A549 (cell line): ENCODE measurements around the gene PFDN1. TPM values are rescaled to one million over a fixed set of nuclear protein-coding genes. Genes with fewer than 3 reads are reported as not detected.

Source experiments
- ATAC-seq, 2 experiments: fragments of 200-7000 bp in 1 of 2; fragments of >200 bp in 1 of 2; cut with Nextera tagmentation in 1 of 2; cut with Tn5 transposase in 1 of 2; 3 replicates each; pipeline versions ENCODE4 v1.8.0 to v1.9.1; 2018 to 2020; ENCODE audit warnings: mild to moderate bottlenecking in 1 of 2, moderate library complexity in 1 of 2
- CTCF ChIA-PET: fragments of 300-600 bp; sonication (Branson Sonifier 250); formaldehyde crosslinking; extraction: SDS; loops from one replicate; lab custom pipeline; 2021; ENCODE audit warnings: antibody characterized with exemption, inconsistent platforms; lab: Yijun Ruan, JAX
- POLR2A ChIA-PET: fragments of 350-600 bp; formaldehyde crosslinking; extraction: SDS; loops from one replicate; lab custom pipeline; 2021; ENCODE audit warnings: antibody characterized with exemption, inconsistent platforms; lab: Yijun Ruan, JAX
- DNase-seq, 2 experiments: peaks; one replicate each; pipeline versions ENCODE4 v3.0.0 to v3.0.0-alpha.2; 2011 to 2016; ENCODE audit warnings: low read depth in 1 of 2, low spot score in 1 of 2
- FAIRE-seq: peaks from 2 replicates; lab custom pipeline; 2011; peaks lifted over from hg19 to GRCh38; lab: Jason Lieb, UNC
- H3K27ac ChIP-seq, 2 experiments: fragments of >200 bp; sonication (Bioruptor Twin); formaldehyde crosslinking; 3 replicates each; pipeline ENCODE4 v1.5.1; 2016 to 2017
- H3K4me1 ChIP-seq: fragments of >200 bp; sonication (Bioruptor Twin); formaldehyde crosslinking; 3 replicates; pipeline ENCODE4 v1.6.1; 2016
- H3K4me2 ChIP-seq: fragments of >200 bp; sonication (Bioruptor Twin); formaldehyde crosslinking; 3 replicates; pipeline ENCODE4 v1.6.1; 2016
- H3K4me3 ChIP-seq: fragments of >200 bp; sonication (Bioruptor Twin); formaldehyde crosslinking; 3 replicates; pipeline ENCODE4 v1.5.1; 2016
- H3K9me3 ChIP-seq: fragments of >200 bp; sonication (Bioruptor Twin); formaldehyde crosslinking; 3 replicates; pipeline ENCODE4 v1.6.1; 2016
- CBX2 ChIP-seq: fragments of 200-600 bp; sonication (generic); IDR thresholded peaks from 2 replicates; pipeline ENCODE4 v1.6.1; 2016; ENCODE audit warnings: low read depth, mild to moderate bottlenecking, borderline replicate concordance
- CBX8 ChIP-seq: fragments of 200-600 bp; sonication (generic); IDR thresholded peaks from 2 replicates; pipeline ENCODE4 v1.6.1; 2016
- CHD4 ChIP-seq: fragments of 200-600 bp; sonication (generic); IDR thresholded peaks from 2 replicates; pipeline ENCODE4 v1.6.1; 2016; ENCODE audit warnings: antibody characterized with exemption, mild to moderate bottlenecking, borderline replicate concordance
- EHF ChIP-seq: fragments of 250-450 bp; sonication (Bioruptor Pico); IDR thresholded peaks from 2 replicates; pipeline ENCODE4 v1.5.0; 2020; ENCODE audit warnings: mild to moderate bottlenecking
- EHMT2 ChIP-seq: fragments of 200-600 bp; sonication (generic); IDR thresholded peaks from 2 replicates; pipeline ENCODE4 v1.6.1; 2016; ENCODE audit warnings: antibody characterized with exemption, low read depth, mild to moderate bottlenecking, moderate library complexity
- ESRRA ChIP-seq: fragments of 150-350 bp; IDR thresholded peaks from 2 replicates; pipeline ENCODE4 v1.6.1; 2014; ENCODE audit warnings: mild to moderate bottlenecking, low read length, borderline replicate concordance
- FOSL2 ChIP-seq, 2 experiments: fragments of 450-650 bp in 1 of 2; fragments of >200 bp in 1 of 2; sonication (Bioruptor Twin) in 1 of 2; formaldehyde crosslinking; IDR thresholded peaks; 2 replicates each; pipeline versions ENCODE4 v1.5.0 to v1.6.1; 2016 to 2020; ENCODE audit warnings: mild to moderate bottlenecking in 1 of 2, moderate library complexity in 1 of 2
- GATA3 ChIP-seq: IDR thresholded peaks from 2 replicates; pipeline ENCODE4 v1.6.1; 2012; ENCODE audit warnings: borderline replicate concordance
- HOXA7 ChIP-seq: fragments of 250-450 bp; sonication (Bioruptor Pico); IDR thresholded peaks from 2 replicates; pipeline ENCODE4 v1.5.0; 2020; ENCODE audit warnings: mild to moderate bottlenecking, moderate library complexity
- JUNB ChIP-seq: fragments of >200 bp; sonication (Bioruptor Twin); formaldehyde crosslinking; IDR thresholded peaks from 2 replicates; pipeline ENCODE4 v1.6.1; 2016
- MAFK ChIP-seq: fragments of 450-650 bp; IDR thresholded peaks from 2 replicates; pipeline ENCODE4 v1.6.1; 2014; ENCODE audit not compliant: partially characterized antibody
- MAZ ChIP-seq: fragments of 150-350 bp; IDR thresholded peaks from 2 replicates; pipeline ENCODE4 v1.6.1; 2014; ENCODE audit warnings: antibody characterized with exemption, low read depth, low read length, borderline replicate concordance
- NPAS2 ChIP-seq: fragments of 250-450 bp; sonication (Bioruptor Pico); IDR thresholded peaks from 2 replicates; pipeline ENCODE4 v1.8.0; 2022; ENCODE audit warnings: mild to moderate bottlenecking, moderate library complexity, borderline replicate concordance
- RCOR1 ChIP-seq: fragments of 150-350 bp; IDR thresholded peaks from 2 replicates; pipeline ENCODE4 v1.6.1; 2014; ENCODE audit warnings: antibody characterized with exemption, low read length, low read depth
- SREBF2 ChIP-seq: fragments of 450-650 bp; IDR thresholded peaks from 2 replicates; pipeline ENCODE4 v1.6.1; 2014; ENCODE audit warnings: mild to moderate bottlenecking, moderate library complexity
- TFCP2L1 ChIP-seq: fragments of 250-450 bp; sonication (Bioruptor Pico); IDR thresholded peaks from 2 replicates; pipeline ENCODE4 v1.5.0; 2021; ENCODE audit warnings: mild to moderate bottlenecking
- TP53 ChIP-seq: fragments of 250-450 bp; sonication (Bioruptor Pico); IDR thresholded peaks from 2 replicates; pipeline ENCODE4 v1.5.0; 2021; ENCODE audit warnings: mild to moderate bottlenecking, moderate library complexity
- ZFP36 ChIP-seq: fragments of 450-650 bp; IDR thresholded peaks from 2 replicates; pipeline ENCODE4 v1.6.1; 2014; ENCODE audit warnings: borderline replicate concordance; ENCODE audit not compliant: partially characterized antibody
- ZSCAN20 ChIP-seq: fragments of 250-450 bp; sonication (Bioruptor Pico); IDR thresholded peaks from 2 replicates; pipeline ENCODE4 v1.8.0; 2022; ENCODE audit warnings: mild to moderate bottlenecking, moderate library complexity
- WGBS: methylation state at CpG from one replicate; pipeline ENCODE4 v1.1.6; 2017; ENCODE audit errors: missing lambda C conversion rate; 5-methylcytosine and 5-hydroxymethylcytosine counted together
- polyA plus RNA-seq, 4 experiments: library from polyadenylated mRNA; depleted of rRNA in 3 of 4; stranded (reverse); fragments of >200 nt; fragmentation: RNase III in 1 of 4; extraction: RNeasy Plus Mini Kit Qiagen cat#74134 plus additional on column Dnase treatment in 1 of 4; gene quantifications; 2 replicates in 3 of 4; 3 replicates in 1 of 4; pipeline ENCODE4 v1.2.3, GENCODE V29; 2011 to 2017
- TF ChIP-seq, protein P1 (sequence below): IDR thresholded peaks from 2 replicates; pipeline ENCODE4 v1.6.1; 2012
- TF ChIP-seq, protein P2 (sequence below): fragments of 150-350 bp; IDR thresholded peaks from 2 replicates; pipeline ENCODE4 v1.6.1; 2014; ENCODE audit warnings: low read depth, mild to moderate bottlenecking, low read length
- TF ChIP-seq, protein P3 (sequence below): fragments of 450-650 bp; IDR thresholded peaks from 2 replicates; pipeline ENCODE4 v1.6.1; 2014; ENCODE audit warnings: antibody characterized with exemption

The PFDN1 gene
- polyA plus RNA-seq, 2 of the 4 experiments (the other 2 are of a cell fraction) = 90.4 to 201 TPM

DNA sequence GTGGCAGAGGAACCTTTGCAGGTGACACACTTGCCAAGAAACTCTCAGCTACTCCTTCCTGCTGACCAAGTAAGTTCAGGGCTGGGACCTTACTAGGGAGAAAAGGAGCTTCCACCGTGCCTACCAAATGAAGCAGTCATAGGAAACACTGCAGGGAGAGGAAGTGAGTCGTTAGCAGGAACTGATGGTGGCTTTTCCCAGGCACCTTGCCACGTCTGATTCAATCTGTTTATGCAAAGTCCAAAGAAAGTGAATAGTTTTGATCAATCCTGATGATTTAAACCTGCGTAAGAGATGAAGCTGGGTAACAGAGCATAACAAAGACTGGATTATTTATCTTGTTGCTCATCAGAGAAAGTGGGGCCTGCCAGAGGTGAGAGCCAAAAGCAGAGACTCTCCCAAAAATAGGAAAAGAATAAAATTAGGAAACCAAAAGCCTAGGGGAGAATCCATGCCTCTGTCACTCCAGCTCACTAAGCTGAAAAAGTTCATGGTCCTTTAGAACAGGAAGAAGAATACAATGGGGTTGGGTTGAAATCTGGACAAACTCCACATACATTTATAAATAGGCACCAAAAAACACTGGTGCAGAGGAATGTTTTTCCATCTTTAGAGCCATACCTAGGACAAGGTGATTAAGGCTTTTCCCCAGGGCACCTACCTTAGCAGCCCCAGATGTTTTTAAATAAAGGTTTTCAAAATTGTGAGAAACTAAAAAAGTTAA is 9.3 kb upstream of the PFDN1 start:
- WGBS = 19% methylated on average over 4 of the region's 4 CpGs
- ChIA-PET CTCF (interaction anchor here (0.6 to 3.9 kb wide), 6 partner anchors 15 to 68 kb away, joined by 3 to 24 read pairs (median 4); partner anchors contain the start of gene HBEGF), POLR2A (interaction anchor here (1.5 kb wide), 1 partner anchor 9 kb away, joined by 4 read pairs; the partner anchor contains the start of gene PFDN1)
- ATAC-seq = peak in 1 of 2 experiments; percentile 62; a peak in 3 of 6 replicates
- no peak for FAIRE-seq
- Histone ChIP-seq H3K4me1 (peaks cover 25% of the 10 kb centered on the region), H3K9me3 (no peaks in the 10 kb centered on the region), H3K4me3 (no peak overlapping the region), H3K27ac (peak overlapping the region; percentile 4 to 68; a peak in 3 of 6 replicates), H3K4me2 (peak overlapping the region; percentile 40; the same call in 2 of the 3 replicates)
- DNase-seq = peak in 1 of 2 experiments; percentile 26
- TF ChIP-seq, protein P1, sequence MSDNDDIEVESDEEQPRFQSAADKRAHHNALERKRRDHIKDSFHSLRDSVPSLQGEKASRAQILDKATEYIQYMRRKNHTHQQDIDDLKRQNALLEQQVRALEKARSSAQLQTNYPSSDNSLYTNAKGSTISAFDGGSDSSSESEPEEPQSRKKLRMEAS = no peak

DNA sequence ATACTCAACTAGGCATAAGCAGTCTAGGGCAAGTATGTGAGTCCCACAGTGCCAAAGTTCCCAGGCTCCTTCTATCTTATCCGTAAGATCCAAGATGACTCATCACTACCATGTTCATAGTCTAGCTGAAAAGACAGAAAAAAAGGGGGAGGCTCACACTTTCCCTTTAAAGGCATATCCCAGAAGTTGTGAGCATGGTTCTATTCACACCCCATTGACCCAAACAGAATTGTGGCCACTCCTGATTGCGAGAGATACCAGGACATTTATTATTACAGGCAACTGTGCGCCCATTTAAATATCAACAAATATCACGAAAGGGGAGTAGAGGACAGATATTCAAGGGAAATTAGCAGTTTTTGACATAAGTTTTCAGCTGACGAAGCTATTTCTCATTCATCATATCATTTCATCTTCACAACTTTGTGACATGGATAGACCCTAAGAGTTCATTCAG is 8.1 kb upstream of the PFDN1 start:
- DNase-seq (peak in 1 of 2 experiments; percentile 61), ATAC-seq (peak; percentile 89 to 94), FAIRE-seq (no peak)
- TF ChIP-seq TFCP2L1 (CRISPR knock-in tag) = no peak
- TF ChIP-seq, protein P2, sequence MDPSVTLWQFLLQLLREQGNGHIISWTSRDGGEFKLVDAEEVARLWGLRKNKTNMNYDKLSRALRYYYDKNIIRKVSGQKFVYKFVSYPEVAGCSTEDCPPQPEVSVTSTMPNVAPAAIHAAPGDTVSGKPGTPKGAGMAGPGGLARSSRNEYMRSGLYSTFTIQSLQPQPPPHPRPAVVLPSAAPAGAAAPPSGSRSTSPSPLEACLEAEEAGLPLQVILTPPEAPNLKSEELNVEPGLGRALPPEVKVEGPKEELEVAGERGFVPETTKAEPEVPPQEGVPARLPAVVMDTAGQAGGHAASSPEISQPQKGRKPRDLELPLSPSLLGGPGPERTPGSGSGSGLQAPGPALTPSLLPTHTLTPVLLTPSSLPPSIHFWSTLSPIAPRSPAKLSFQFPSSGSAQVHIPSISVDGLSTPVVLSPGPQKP = no peak
- TF ChIP-seq ZFP36 = no peak
- peak; percentile 40; the same call in 1 of the 2 replicates for TF ChIP-seq FOSL2 (IDR thresholded peaks at IDR 0.05)
- TF ChIP-seq FOSL2 (CRISPR knock-in tag; IDR thresholded peaks at IDR 0.05) = peak; percentile 89
- TF ChIP-seq MAFK = peak; percentile 77
- 73% methylated on average over 5 of the region's 5 CpGs for WGBS
- H3K4me2 ChIP-seq = peak overlapping the region; percentile 39; the same call in 2 of the 3 replicates
- no peak overlapping the region for H3K4me3 ChIP-seq
- CTCF ChIA-PET = interaction anchor here (0.8 to 3.9 kb wide), 5 partner anchors 9 to 67 kb away, joined by 3 to 24 read pairs (median 3); partner anchors contain the start of gene HBEGF
- peak overlapping the region in 1 of 2 experiments; percentile 68; a peak in 3 of 6 replicates for H3K27ac ChIP-seq
- POLR2A ChIA-PET = interaction anchor here (1.5 to 1.7 kb wide), 2 partner anchors 8 to 35 kb away, joined by 4 to 10 read pairs; partner anchors contain the start of genes HBEGF and PFDN1
- H3K9me3 ChIP-seq = no peaks in the 10 kb centered on the region
- peaks cover 23% of the 10 kb centered on the region for H3K4me1 ChIP-seq

DNA sequence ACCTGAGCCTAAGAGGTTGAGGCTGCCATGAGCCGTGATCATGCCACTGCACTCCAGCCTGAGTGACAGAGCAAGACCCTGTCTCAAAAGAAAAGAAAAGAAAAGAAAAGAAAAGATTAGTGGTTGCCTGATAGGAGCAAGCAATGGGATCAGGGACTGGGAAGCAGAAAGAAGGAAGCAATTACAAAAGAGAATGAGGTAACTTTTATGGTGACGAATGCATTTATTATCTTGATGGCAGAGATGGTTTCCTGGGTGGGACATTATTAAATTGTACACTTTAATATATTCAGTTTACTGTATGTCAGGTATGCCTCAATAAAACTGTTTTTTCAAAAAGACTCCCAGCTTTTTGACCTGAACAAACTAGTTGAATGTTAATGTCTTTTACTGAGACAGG is 7.5 kb upstream of the PFDN1 start:
- peak overlapping the region; percentile 32 to 68; a peak in 3 of 6 replicates for H3K27ac ChIP-seq
- no peak for TF ChIP-seq MAZ
- TF ChIP-seq JUNB = no peak
- TF ChIP-seq EHF (CRISPR knock-in tag) = no peak
- TF ChIP-seq, protein P2 = no peak
- TF ChIP-seq TP53 (CRISPR knock-in tag) = no peak
- no peak for TF ChIP-seq ZFP36
- TF ChIP-seq CBX8 = no peak
- TF ChIP-seq NPAS2 (CRISPR knock-in tag) = no peak
- TF ChIP-seq RCOR1 = no peak
- no peak for TF ChIP-seq CHD4
- no peak for TF ChIP-seq SREBF2
- TF ChIP-seq ZSCAN20 (CRISPR knock-in tag) = no peak
- no peak for TF ChIP-seq CBX2
- TF ChIP-seq HOXA7 = no peak
- TF ChIP-seq, protein P3, sequence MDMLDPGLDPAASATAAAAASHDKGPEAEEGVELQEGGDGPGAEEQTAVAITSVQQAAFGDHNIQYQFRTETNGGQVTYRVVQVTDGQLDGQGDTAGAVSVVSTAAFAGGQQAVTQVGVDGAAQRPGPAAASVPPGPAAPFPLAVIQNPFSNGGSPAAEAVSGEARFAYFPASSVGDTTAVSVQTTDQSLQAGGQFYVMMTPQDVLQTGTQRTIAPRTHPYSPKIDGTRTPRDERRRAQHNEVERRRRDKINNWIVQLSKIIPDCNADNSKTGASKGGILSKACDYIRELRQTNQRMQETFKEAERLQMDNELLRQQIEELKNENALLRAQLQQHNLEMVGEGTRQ = no peak
- TF ChIP-seq ESRRA = no peak
- TF ChIP-seq EHMT2 = no peak
- no peak for TF ChIP-seq GATA3
- TF ChIP-seq, protein P1 = no peak
- TF ChIP-seq, all 56 proteins: peak for 0
- FAIRE-seq (no peak), DNase-seq (no peak), ATAC-seq (no peak)
- POLR2A ChIA-PET = interaction anchor here (1.5 to 1.7 kb wide), 2 partner anchors 8 to 36 kb away, joined by 4 to 10 read pairs; partner anchors contain the start of genes HBEGF and PFDN1
- Histone ChIP-seq H3K4me3 (no peak overlapping the region), H3K4me2 (peak overlapping the region; percentile 39; the same call in 2 of the 3 replicates), H3K9me3 (no peaks in the 10 kb centered on the region), H3K4me1 (peaks cover 23% of the 10 kb centered on the region)
- CTCF ChIA-PET = interaction anchor here (0.9 to 3.9 kb wide), 4 partner anchors 8 to 66 kb away, joined by 3 to 24 read pairs (median 6); partner anchors contain the start of gene HBEGF
- WGBS = 89% methylated on average over 2 of the region's 2 CpGs
